Activated T-cell treated with anti-CD3 and anti-CD28 coated beads for 4 hours (primary cell): ENCODE results near the gene TESPA1.
"Not testable (repeated sequence)": the region's sequence is repeated elsewhere in the genome, so short reads cannot be mapped to it uniquely, and the experiment has no call there.

Source experiments
- DNase-seq: peaks from one replicate; pipeline ENCODE4 v3.0.0-alpha.2; 2020

The TESPA1 gene

GRCh38 chr12:54984658-54985376, at the start of gene TESPA1:
Gene TESPA1 (minus strand): TSS chr12:54984762. CDS start chr12:54974562, 10,200 bp downstream.
- peak; percentile 75 for DNase-seq

GRCh38 chr12:55034218-55034617, 49.7 kb upstream of the TESPA1 start:
- no peak for DNase-seq

GRCh38 chr12:55025508-55025907, 40.9 kb upstream of the TESPA1 start:
- no peak for DNase-seq

GRCh38 chr12:55024575-55024974, 40.0 kb upstream of the TESPA1 start:
- no peak for DNase-seq

- DNase-seq: no peak
These were observed 35.2 kb upstream of the TESPA1 start, which contains the start of gene NEUROD4 for GRCh38 chr12:55019784-55020183. Gene NEUROD4 (plus strand): TSS chr12:55019974. CDS start chr12:55026440, 6,466 bp downstream.

GRCh38 chr12:55017416-55017925, 32.9 kb upstream of the TESPA1 start:
- DNase-seq: no peak

- no peak for DNase-seq
These were observed 24.5 kb upstream of the TESPA1 start for GRCh38 chr12:55008944-55009585.

GRCh38 chr12:55002355-55002754, 17.8 kb upstream of the TESPA1 start:
- DNase-seq: no peak

- DNase-seq: no peak
These were observed 16.8 kb upstream of the TESPA1 start for GRCh38 chr12:55001198-55001868.

GRCh38 chr12:54998958-54999510, 14.5 kb upstream of the TESPA1 start:
- no peak for DNase-seq

GRCh38 chr12:54997929-54998522, 13.5 kb upstream of the TESPA1 start:
- DNase-seq: no peak

GRCh38 chr12:54996205-54996604, 11.6 kb upstream of the TESPA1 start:
- no peak for DNase-seq

GRCh38 chr12:54993181-54993835, 8.7 kb upstream of the TESPA1 start:
- DNase-seq: peak; percentile 55

- no peak for DNase-seq
These were observed 7.4 kb upstream of the TESPA1 start for GRCh38 chr12:54991991-54992375.

GRCh38 chr12:54991161-54991990, 6.8 kb upstream of the TESPA1 start:
- peak; percentile 39 for DNase-seq

- DNase-seq: no peak
These were observed 5.3 kb upstream of the TESPA1 start for GRCh38 chr12:54989829-54990228.

- no peak for DNase-seq
These were observed 4.0 kb upstream of the TESPA1 start for GRCh38 chr12:54988402-54989054.

GRCh38 chr12:54987611-54988231, 3.2 kb upstream of the TESPA1 start:
- DNase-seq: no peak

- not testable (repeated sequence) for DNase-seq
These were observed 2.2 kb upstream of the TESPA1 start for GRCh38 chr12:54986773-54987172.

GRCh38 chr12:54983536-54984101, 943 bp downstream of the TESPA1 start:
- peak; percentile 60 for DNase-seq
